AML-193 (cell line): ENCODE measurements around the gene AJM1.
A peak's percentile ranks its signal among the peaks of the same experiment; 100 is the strongest.

ENCODE experiments used
- DNase-seq, 2 experiments: peaks; one replicate each; lab custom pipeline; 2025; lab: John Stamatoyannopoulos, UW

Gene AJM1

GRCh38 chr9:136808075-136808805, 34.0 kb upstream of the AJM1 start:
- no peak for DNase-seq

DNA sequence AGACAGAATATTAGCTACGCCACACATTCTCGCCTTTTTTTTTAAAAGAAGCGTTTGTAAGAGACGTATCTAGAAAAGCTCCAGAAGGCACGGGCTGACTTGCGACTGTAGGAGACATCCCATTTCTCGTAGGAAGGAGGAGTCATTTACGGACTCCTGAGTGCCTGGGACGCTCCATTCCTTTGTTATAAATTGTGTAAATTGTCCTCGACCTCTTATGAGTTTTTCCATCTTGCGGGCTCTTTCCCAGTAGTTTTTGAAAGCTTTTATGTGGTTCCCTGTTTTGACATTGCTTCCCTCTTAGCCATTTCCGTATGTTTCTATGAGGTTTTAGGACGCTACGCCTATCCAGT, 33.5 kb upstream of the AJM1 start:
- DNase-seq = peak in 1 of 2 experiments; percentile 18

GRCh38 chr9:136814725-136815421, 27.4 kb upstream of the AJM1 start:
- DNase-seq = no peak

DNA sequence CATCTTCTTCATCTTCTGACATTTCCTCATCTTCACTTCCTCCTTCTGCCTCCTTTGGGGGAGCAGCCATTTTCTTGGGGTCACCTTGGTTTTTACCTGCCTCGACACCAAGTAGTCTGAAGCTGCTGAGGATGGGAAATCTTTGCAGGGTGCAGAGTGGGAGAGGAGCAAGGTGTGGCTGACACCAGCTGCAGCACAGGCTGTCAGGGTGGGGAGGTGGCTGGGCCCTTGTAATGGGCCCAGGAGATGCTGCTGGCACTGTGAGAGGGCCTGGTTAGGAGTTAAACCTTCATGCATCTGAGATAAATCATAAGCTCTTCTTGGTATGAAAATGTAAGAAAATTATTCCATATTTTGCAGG, 26.9 kb upstream of the AJM1 start:
- no peak for DNase-seq

DNA sequence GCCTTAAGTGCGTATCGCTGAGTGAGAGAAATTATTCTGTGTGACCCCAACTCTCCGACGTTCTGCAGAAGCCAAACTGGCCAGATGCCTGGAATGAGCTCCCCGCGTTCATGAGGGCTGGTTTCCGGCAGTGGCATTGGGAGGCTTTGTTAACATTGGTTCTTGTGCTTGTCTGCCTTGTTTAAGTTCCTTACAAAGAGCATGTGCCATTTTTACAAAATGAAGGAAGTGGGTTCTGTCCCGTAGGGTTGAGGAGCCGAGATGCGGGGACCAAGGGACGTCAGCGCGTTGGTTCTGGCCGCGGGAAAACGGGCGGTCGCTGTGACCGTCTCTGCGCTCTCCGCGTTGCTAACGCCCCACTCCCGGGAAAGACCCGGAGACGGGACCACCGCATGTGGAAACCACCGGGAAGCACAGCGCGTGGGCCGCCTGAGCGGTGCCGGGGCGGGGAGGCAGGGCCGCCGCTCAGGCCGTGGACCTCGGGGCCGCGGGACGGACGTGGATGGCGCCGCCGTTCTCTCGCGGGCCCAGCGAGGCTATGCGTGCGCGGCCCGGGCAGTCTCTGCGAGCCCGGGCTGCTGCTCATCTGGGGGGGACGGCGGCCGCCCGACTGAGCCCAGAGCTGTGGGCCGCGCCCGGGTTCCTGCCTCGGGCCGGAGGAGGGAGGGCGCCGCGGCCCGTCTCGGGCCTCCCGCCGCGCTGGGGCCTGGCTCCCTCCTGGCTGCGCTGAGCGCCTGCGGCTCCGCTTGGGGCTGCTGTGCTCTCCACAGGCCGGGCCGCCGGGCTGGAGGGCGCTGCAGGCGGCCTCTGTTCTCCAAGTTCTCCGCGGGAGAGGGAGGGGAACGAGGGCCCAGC, 21.1 kb upstream of the AJM1 start:
- no peak for DNase-seq

DNA sequence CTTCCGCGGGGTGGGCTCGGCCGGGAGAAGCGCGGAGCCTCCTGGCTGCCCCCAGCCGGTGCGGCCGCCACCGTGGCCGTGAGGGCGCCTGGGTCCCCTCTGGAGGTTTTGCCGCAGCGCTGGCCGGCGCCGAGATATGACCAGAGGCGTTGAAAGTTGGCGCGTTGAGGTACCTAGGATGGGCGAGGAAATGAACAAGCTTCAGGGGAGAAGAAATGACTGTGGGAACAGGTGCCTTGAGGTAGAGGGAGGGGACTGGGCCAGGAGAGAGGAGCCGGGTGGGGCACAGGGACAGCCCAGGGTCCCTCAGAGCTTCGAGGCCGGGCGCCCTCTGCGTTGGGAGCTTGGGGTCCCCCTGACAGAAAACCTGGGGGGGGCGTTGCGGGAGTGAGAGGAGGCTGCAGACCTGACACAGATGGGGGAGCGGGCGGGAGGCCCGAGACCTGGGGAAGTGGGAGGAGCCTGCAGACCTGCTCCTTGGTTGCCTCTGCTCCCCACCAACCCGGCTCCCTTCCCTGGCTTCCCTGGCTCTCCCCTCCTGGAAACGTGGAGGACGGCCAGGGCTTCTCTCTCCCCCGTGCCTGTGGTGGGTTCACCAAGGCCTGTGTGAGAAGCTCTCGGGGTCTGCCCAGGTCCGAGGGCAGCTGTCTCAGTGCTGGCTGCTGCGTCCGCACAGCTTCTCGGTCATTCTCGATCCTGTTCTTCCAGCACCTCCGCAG, 20.3 kb upstream of the AJM1 start:
- no peak for DNase-seq

DNA sequence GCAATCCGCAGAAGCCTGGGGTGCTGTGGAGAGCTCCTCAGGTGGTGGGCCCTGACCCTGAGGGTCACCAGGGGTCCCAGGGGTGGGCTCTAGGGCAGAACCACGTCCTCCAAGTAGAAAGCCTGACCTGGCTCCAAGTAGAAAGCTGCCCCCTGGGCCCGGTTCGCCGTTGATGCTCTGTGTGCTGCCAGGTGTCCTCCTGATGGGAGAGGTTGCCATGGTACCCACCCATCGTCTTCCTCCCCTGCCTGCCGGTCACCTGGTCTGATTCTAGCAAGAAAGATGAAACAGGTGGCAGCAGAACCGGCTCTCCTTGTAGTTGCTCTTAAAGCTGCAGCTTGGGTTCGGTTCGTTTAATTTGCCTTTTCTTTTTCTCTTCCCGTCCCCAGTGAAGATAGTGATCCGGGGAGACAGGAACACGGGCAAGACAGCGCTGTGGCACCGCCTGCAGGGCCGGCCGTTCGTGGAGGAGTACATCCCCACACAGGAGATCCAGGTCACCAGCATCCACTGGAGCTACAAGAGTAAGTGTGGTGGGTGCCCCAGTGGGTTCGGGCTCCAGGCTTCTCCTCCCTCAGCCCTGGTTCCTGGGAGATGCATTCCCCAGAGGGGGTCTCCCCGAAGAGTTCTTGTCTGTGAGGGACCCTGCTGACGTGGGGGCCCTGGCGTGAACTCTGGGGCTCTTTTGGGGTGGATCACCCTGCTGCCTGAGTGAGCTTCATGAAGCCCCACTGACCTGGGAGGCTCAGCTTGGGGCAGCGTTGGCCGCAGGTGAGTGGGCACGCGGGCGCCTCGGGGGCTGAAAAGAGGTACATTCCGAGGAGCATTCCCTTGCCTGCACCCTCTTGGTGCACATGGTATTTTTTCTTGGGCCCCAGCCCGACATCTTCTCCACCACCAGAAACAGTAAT, 18.9 kb upstream of the AJM1 start:
- no peak for DNase-seq

GRCh38 chr9:136824496-136825225, 17.6 kb upstream of the AJM1 start:
- no peak for DNase-seq

GRCh38 chr9:136825295-136826187, 16.7 kb upstream of the AJM1 start:
- DNase-seq = no peak

DNA sequence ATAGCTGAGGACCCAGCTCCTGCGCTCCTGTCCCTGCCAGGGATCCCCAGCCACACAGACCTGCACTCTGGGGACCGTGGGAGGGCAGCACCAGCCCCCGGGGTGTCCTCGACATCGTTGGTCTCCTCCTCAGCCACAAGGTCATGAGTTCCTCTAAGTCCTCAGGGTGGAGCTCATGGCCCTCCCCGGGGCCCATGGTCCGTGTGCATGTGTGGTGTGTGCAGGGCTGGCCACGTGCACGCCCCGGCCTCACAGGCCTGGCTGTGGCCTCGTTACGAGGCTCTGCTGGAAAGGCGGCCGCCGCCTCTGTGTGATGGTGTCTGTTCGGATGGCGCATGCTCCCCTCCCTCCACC, 16.1 kb upstream of the AJM1 start:
- DNase-seq = no peak

- DNase-seq = no peak
Measured at GRCh38 chr9:136826703-136827582, 15.3 kb upstream of the AJM1 start.

DNA sequence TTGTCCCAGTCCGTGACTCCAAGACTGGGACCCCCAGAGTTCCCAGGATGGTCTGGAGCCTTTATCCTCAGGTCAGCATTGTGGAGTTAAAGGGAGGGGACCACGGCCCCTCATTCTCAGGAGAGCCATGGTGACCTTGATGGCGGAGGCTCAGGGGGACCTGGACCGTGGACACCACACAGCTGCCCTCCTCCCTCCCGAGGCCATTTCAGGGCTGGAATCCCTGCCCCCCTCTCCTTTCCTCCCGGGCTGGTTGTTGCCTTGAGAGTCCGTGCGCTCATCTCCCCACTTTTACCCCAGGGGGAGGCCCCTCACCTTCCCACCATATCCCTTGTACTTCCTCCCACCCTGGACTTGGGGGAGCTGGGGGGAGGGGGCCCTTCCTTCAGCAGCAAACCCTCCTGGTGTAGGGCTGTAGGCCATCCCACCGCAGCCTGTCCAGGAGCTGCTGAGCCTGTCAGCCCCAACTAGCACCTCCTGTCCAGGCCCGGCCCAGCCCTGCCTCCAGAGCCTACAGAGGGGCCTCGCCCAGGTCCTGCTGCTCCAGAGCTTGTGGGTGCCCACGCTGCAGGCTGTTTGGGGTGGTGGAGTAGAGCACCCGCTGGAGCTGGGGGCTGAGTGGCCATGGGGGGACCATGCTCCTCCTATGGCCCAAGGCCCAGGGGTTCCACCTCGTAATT, 14.3 kb upstream of the AJM1 start:
- no peak for DNase-seq

- DNase-seq = no peak
Measured at GRCh38 chr9:136828474-136829140, 13.7 kb upstream of the AJM1 start.

- no peak for DNase-seq
Measured at GRCh38 chr9:136829412-136829811, 12.9 kb upstream of the AJM1 start.

DNA sequence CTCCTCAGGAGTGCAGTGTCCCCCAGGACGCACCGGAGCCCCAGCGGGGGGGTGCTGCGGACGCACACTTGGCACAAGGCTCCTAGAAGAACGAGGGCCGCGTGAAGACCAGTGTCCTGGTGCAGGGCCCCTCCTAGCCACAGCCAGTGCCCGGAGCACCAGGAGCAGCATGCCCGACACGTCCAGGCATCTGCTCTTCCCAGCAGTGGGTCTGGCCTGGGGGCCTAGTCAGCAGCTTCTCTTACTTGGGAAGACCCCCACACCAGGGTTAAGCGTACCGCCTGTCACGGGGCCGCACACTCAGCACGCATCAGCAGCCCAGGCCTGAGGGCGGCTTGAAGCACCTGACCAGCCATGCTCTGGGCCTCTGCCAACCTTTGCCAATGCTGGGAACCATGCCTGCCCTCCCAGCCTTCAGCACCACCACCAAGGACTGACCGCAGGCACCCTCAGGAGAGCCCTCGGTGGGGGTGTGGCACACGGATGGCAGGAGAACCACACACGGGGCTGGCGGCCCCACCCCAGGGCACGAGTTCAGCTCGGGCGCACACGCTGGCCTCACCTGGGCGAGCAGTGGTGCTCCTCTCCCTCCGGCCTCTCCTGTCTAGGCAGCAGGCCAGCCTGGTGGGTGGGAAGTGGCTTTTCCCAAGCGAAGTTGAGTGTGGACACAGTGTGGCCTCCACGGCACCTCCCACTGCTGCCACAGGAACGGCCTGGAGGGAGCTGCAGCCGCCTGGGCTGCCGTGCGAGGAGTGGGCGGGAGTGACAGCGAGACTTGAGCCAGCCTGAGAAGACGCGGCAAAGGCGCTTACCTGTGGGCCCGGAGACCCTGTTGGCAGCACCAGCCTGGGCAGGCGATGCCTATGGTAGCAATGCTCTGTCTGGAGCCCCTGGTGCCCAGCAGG, 12.0 kb upstream of the AJM1 start:
- no peak for DNase-seq

DNA sequence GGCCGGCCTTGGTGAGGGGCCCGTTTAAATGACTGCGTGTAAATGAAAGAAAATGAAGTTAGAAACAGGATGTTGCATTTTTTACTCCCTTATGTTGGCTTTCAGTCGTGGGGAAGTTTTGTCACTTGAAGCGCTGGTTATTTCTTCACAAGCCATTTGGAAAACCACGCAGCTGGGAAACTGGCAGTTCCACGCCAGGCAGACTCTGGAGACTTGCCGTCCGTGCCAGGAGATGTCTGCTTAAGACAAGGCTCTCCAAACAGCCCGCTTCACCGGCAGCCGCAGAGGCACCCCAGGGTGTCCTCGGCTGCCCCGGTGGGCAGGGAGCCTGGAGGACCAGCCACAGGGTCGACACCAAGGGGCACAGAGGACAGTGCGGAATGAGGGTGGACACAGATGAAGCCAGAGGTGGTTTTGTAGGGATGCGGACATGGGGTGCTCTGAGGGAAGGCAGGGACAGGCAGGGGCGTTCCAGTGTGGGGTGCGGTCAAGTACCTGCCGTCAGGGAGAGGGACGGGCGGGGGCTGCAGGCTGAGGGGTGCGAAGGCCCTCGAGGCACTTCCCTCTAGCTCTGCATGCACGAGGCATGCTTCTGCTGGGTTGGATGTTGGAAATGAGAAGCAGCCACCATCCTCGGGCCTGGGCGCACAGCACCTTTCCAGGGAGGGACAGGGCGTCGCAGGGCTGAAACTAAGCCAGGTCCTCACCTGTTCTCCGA, 11.1 kb upstream of the AJM1 start:
- DNase-seq = no peak
